AG04449 (cell line): ENCODE data around the gene KCNH2.

Experiments used
- CTCF ChIA-PET: fragments of 350-600 bp; formaldehyde crosslinking; extraction: SDS; loops from one replicate; lab custom pipeline; 2021; ENCODE audit warnings: antibody characterized with exemption; lab: Yijun Ruan, JAX
- POLR2A ChIA-PET: fragments of 400-600, 350-600 bp; formaldehyde crosslinking; extraction: SDS; loops from one replicate; lab custom pipeline; 2020; ENCODE audit warnings: antibody characterized with exemption, inconsistent platforms; lab: Yijun Ruan, JAX
- DNase-seq: peaks from one replicate; pipeline ENCODE4 v3.0.0-alpha.2; 2010; ENCODE audit warnings: low read depth, low spot score
- H3K4me3 ChIP-seq: 2 replicates; pipeline ENCODE4 v1.5.1; 2011; ENCODE audit warnings: low read depth, mild to moderate bottlenecking, control low read depth, low read length
- CTCF ChIP-seq: IDR thresholded peaks from one replicate; pipeline ENCODE4 v1.5.1; 2011; ENCODE audit warnings: mild to moderate bottlenecking, moderate library complexity, low read length, control low read depth, inconsistent platforms; ENCODE audit not compliant: insufficient read depth; ENCODE audit errors: missing control alignments

The KCNH2 gene

GRCh38 chr7:150961510-150962289 lies 16.4 kb downstream of the KCNH2 start:
- H3K4me3 ChIP-seq, result no peak overlapping the region
- DNase-seq, result no peak
- ChIA-PET POLR2A (interaction anchor here (1.0 to 1.1 kb wide), 2 partner anchors 78 to 148 kb away, joined by 3 read pairs; no protein-coding TSS in a partner anchor), CTCF (interaction anchor here (0.8 to 7.8 kb wide), 17 partner anchors 8 to 217 kb away, joined by 3 to 87 read pairs (median 7); no protein-coding TSS in a partner anchor)
- no peak for TF ChIP-seq CTCF

- TF ChIP-seq CTCF, result no peak
- POLR2A ChIA-PET, result interaction anchor here (1.1 kb wide), 1 partner anchor 79 kb away, joined by 3 read pairs; no protein-coding TSS in a partner anchor
Measured at GRCh38 chr7:150959739-150960734, 18.1 kb downstream of the KCNH2 start.

GRCh38 chr7:150959081-150959480 lies 19.0 kb downstream of the KCNH2 start:
- ChIA-PET CTCF (interaction anchor here (0.8 to 7.8 kb wide), 5 partner anchors 25 to 152 kb away, joined by 3 to 87 read pairs (median 4); no protein-coding TSS in a partner anchor), POLR2A (no interaction called here)
- H3K4me3 ChIP-seq, result no peak overlapping the region
- no peak for TF ChIP-seq CTCF
- no peak for DNase-seq

More at GRCh38 chr7:150959739-150960734, 18.1 kb downstream of the KCNH2 start:
- DNase-seq, result no peak
- H3K4me3 ChIP-seq, result no peak overlapping the region
- CTCF ChIA-PET, result interaction anchor here (0.7 to 7.8 kb wide), 10 partner anchors 8 to 210 kb away, joined by 3 to 87 read pairs (median 4); no protein-coding TSS in a partner anchor

GRCh38 chr7:150958597-150958996 lies 19.5 kb downstream of the KCNH2 start:
- POLR2A ChIA-PET, result no interaction called here
- CTCF ChIA-PET, result interaction anchor here (1.1 kb wide), 1 partner anchor 60 kb away, joined by 3 read pairs; no protein-coding TSS in a partner anchor
- no peak for DNase-seq
- H3K4me3 ChIP-seq, result no peak overlapping the region
- TF ChIP-seq CTCF, result no peak

DNA sequence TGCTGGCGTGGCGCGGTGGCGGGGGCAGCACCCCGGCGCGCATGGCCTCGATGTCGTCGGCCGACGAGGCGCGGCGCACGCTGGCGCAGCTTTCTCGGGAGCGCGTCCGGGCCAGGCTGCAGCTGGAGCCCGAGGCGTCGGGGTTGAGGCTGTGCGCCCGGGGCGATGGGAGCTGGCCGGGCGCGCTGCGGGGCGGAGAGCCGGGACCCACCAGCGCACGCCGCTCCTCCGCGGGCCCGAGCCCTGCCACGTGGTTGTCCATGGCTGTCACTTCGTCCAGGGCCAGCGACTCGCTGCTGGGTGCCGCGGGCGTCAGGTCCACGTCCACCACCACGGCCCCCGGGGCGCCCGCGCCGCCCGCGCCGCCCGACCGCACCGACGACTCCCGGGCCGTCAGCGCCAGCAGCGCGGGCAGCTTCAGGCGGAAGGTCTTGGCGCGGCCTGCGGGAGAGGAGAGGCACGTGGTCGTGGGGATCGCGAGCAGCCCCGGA lies 20.0 kb downstream of the KCNH2 start:
- CTCF ChIA-PET, result no interaction called here
- TF ChIP-seq CTCF, result no peak
- H3K4me3 ChIP-seq, result no peak overlapping the region
- POLR2A ChIA-PET, result no interaction called here
- no peak for DNase-seq
